WI38 (cell line): ENCODE measurements around the gene DENND1B.

ENCODE experiments used
- H3K4me3 ChIP-seq: 2 replicates; pipeline ENCODE4 v1.5.1; 2011; ENCODE audit warnings: low read depth, mild to moderate bottlenecking, control low read depth, low read length
- TF ChIP-seq, protein P1 (sequence below): IDR thresholded peaks from 2 replicates; pipeline ENCODE4 v1.5.1; 2012; ENCODE audit warnings: low read depth, mild to moderate bottlenecking, control low read depth, low read length

DENND1B gene

DNA sequence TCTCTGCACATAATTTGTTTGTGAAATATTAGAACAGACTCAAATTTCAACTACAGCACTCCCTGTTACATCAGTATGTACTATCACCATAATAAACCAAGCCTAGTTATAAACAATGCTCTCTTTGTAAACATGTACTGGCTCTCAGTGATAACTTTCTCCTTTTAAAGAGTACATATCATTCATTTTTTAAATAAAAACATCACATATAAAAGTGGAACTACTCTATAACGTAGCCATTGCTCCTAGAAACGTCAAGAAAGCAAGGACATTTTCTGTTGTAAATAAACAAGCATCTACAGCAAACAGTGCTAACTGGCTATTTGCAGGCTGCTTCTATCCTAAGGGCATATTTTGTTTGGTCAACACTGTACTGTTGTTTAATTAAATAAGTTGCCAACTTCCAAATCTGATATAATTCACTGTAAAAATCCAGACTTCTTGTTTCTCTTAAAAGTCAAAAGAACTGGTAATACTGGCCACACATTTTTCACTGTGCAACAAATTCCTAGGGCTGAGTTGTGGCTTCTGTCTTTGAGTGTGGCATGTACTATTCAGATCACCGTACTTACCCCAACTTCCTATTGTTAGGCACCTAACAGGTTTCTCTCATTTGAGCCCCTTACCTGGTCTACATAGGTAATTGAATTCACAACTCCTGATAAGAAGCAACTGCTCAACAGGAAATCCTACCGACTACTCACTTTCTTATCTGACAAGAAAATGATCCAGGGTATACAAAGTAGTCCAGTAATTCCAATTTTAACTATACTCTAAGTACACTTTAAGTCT is 111.9 kb downstream of the DENND1B start:
- no peak overlapping the region for H3K4me3 ChIP-seq
- TF ChIP-seq, protein P1, sequence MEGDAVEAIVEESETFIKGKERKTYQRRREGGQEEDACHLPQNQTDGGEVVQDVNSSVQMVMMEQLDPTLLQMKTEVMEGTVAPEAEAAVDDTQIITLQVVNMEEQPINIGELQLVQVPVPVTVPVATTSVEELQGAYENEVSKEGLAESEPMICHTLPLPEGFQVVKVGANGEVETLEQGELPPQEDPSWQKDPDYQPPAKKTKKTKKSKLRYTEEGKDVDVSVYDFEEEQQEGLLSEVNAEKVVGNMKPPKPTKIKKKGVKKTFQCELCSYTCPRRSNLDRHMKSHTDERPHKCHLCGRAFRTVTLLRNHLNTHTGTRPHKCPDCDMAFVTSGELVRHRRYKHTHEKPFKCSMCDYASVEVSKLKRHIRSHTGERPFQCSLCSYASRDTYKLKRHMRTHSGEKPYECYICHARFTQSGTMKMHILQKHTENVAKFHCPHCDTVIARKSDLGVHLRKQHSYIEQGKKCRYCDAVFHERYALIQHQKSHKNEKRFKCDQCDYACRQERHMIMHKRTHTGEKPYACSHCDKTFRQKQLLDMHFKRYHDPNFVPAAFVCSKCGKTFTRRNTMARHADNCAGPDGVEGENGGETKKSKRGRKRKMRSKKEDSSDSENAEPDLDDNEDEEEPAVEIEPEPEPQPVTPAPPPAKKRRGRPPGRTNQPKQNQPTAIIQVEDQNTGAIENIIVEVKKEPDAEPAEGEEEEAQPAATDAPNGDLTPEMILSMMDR, result no peak

DNA sequence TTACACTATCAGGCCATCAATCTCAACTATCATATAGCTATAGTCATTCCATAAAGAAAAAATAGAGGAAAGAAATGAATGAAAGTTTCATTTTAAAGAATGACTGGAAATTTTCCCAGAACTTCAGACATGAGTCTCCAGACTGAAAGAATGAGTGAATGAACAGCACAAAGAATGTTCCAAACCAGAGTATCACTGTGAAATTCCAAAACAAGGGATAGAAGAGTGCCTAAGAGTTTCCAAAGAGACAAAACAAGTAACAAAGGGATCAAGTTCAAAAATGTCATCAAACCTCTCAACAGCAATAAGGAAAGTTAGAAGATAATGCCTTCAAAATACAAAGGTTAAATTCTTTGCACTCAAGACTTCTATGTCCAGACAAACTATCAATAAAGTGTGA is 114.9 kb downstream of the DENND1B start:
- TF ChIP-seq, protein P1, result no peak
- no peak overlapping the region for H3K4me3 ChIP-seq

DNA sequence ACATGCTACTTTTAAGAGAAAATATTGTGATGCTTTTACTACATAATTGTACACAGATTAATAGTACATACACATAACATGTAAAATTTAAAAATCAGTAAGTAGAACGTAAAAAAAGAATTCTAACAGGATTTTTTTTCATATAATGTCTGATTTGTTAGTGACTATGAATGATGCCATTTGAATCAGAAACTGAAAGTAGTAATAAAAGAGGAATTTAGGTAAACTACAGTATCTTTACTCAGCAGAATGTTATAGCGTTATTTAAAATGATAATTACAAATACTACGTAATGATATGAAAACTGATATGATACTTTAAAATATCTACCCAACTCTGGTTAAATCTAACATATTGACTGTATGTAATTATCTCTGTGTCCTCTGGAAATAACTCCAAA is 116.1 kb downstream of the DENND1B start:
- TF ChIP-seq, protein P1, result no peak

DNA sequence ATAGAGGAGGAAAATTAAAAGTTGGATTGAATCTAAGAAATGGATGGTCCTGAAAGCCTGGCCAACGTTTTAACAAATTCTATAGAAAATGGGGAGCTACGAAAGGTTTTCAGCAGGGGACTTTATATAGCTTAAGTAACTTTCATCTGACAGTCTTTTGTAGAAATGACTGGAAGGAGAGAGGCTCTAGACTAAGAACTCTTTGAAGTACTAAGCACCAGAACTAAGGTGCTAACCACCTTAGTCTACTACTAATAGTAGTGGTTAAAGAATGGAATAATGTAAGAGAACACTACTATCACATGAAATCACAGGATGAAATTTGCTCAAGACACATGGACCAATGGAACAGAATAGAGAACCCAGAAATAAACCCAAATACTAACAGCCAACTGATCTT is 126.1 kb downstream of the DENND1B start:
- no peak overlapping the region for H3K4me3 ChIP-seq
- TF ChIP-seq, protein P1, result no peak

More for the DNA sequence above, 116.1 kb downstream of the DENND1B start:
- H3K4me3 ChIP-seq, result no peak overlapping the region

DNA sequence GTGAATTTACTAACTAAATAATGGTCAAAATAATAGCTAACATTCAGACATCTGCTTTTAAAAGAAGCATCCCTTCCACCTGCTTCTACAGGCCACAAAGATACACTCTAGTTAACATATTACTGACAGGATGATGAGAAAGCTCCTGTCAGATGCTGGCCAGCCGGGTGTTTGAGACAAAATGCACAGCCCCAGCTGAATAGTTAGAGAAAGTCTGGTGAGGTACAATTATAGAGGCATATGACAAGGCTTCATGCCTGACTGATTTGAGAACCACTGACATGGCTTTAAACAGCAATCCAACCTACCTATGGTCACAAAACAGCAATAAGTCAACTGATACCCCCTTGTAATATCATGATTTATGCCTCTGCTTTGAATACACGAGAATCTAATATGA is 137.0 kb downstream of the DENND1B start:
- no peak overlapping the region for H3K4me3 ChIP-seq
- TF ChIP-seq, protein P1, result no peak

DNA sequence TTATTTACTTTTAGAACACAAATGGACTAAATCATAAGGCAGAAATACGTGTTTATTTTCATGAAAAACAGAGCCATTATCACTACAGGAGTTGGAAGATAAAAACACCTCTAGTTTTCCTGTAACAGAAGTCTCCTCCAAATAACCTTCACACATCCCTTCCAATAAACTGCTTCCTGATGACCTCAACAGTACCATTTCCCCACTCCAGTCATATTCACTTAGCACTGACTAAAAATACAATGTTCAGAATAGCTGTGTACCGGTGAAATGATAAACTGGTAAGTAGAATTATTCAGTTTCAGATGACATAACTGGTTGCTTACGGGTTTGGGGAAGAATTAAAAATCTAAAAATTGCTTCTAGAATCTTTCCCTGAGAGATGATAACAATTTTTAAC is 137.9 kb downstream of the DENND1B start:
- TF ChIP-seq, protein P1, result no peak
- H3K4me3 ChIP-seq, result no peak overlapping the region

DNA sequence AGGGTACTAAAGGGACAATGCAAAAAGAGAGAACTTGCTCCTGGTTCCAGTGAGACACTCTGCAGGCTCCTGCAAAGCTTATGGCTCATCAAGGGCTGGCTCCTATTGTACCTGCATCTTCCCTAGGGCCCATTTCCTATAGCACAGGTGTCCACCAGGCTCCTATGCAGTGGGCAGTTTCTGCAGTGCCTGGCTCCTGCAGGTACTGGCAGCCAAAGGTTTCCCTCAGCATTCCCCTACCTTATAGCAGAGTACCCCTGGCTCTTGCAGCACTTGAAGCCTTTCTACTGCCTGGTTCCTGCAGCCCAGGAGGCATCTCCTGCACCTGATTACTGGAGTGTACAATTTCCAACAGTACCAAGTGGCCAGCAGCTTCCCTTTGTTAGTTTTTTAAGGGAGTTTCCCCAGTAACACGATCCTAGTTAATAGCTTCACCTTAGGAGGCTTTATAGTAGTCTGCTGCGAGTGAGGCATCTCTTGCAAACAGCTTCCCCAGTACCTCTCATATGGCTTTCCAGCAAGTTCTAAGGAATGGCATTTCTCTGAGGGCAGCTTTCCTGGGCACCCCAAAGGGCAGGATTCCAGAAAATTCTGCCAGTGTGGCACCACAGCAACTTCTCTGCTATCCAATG is 141.7 kb downstream of the DENND1B start:
- TF ChIP-seq, protein P1, result no peak
- no peak overlapping the region for H3K4me3 ChIP-seq
